HepG2 (cell line): ENCODE measurements around the gene LRP1B. TPM values are rescaled to one million over a fixed set of nuclear protein-coding genes. Genes with fewer than 3 reads are reported as not detected.

ENCODE experiments used
- ATAC-seq: fragments of 200-7000 bp; cut with Tn5 transposase; 3 replicates; pipeline ENCODE4 v1.9.1; 2020; ENCODE audit warnings: mild to moderate bottlenecking, moderate library complexity
- BruUV-seq: library from RNA; stranded (reverse); fragments of 400-500 nt; replicated peaks from 2 replicates; lab custom pipeline; 2021; lab: Mats Ljungman, UMichigan
- CTCF ChIA-PET: fragments of 300-600 bp; formaldehyde crosslinking; extraction: SDS; loops from one replicate; lab custom pipeline; 2021; ENCODE audit warnings: low total read pairs, inconsistent platforms, low intra/inter-chr PET ratio; lab: Yijun Ruan, JAX
- POLR2A ChIA-PET: fragments of 350-600 bp; sonication (Branson Sonifier 250); formaldehyde crosslinking; loops from one replicate; lab custom pipeline; 2020; ENCODE audit warnings: antibody characterized with exemption, inconsistent platforms; lab: Yijun Ruan, JAX
- DNase-seq: peaks from one replicate; pipeline ENCODE4 v3.0.0-alpha.2; 2015; ENCODE audit warnings: low spot score
- FAIRE-seq: peaks from 3 replicates; lab custom pipeline; 2011; peaks lifted over from hg19 to GRCh38; lab: Jason Lieb, UNC
- H2AFZ ChIP-seq: one replicate; pipeline ENCODE4 v1.6.1; 2011; ENCODE audit warnings: low read length, inconsistent platforms
- H3K27ac ChIP-seq: fragments of 300-600 bp; 3 replicates; pipeline ENCODE4 v1.8.0; 2011; ENCODE audit warnings: mixed run types, mild to moderate bottlenecking, mixed read lengths, low read length, inconsistent platforms; ENCODE audit not compliant: insufficient read depth; ENCODE audit errors: extremely low read length
- H3K27me3 ChIP-seq, 2 experiments: fragments of 200-600 bp in 1 of 2; 2 replicates in 1 of 2; 3 replicates in 1 of 2; pipeline versions ENCODE4 v1.6.0 to v1.8.0; 2011; ENCODE audit warnings: low read length in 2 of 2, mild to moderate bottlenecking in 2 of 2, moderate library complexity in 2 of 2, inconsistent platforms in 1 of 2; ENCODE audit not compliant: insufficient read depth in 2 of 2, control insufficient read depth in 1 of 2
- H3K36me3 ChIP-seq, 2 experiments: fragments of 200-600 bp in 1 of 2; replicated peaks in 1 of 2; 2 replicates in 1 of 2; 3 replicates in 1 of 2; pipeline versions ENCODE4 v1.5.1 to v1.8.0; 2011; ENCODE audit warnings: low read length in 2 of 2, inconsistent platforms in 1 of 2; ENCODE audit not compliant: insufficient read depth in 2 of 2, control insufficient read depth in 1 of 2
- H3K4me1 ChIP-seq: 2 replicates; pipeline ENCODE4 v1.5.1; 2012; ENCODE audit warnings: low read length, inconsistent platforms; ENCODE audit not compliant: insufficient read depth
- H3K4me2 ChIP-seq: 2 replicates; pipeline ENCODE4 v1.6.0; 2011; ENCODE audit warnings: low read depth, low read length, inconsistent platforms
- H3K4me3 ChIP-seq, 3 experiments: fragments of 200-600 bp in 1 of 3; sonication (generic), shearing (Covaris generic) in 1 of 3; replicated peaks in 1 of 3; 2 replicates each; pipeline ENCODE4 v1.5.1; 2011 to 2016; ENCODE audit warnings: low read length in 3 of 3, inconsistent platforms in 2 of 3, low read depth in 2 of 3, mild to moderate bottlenecking in 2 of 3, control low read depth in 1 of 3, mixed read lengths in 1 of 3; ENCODE audit not compliant: insufficient read depth in 1 of 3
- H3K79me2 ChIP-seq: one replicate; pipeline ENCODE4 v1.6.1; 2011; ENCODE audit warnings: low read length, inconsistent platforms; ENCODE audit not compliant: insufficient read depth
- H3K9ac ChIP-seq: 2 replicates; pipeline ENCODE4 v1.6.0; 2011; ENCODE audit warnings: mild to moderate bottlenecking, low read depth, low read length, inconsistent platforms; ENCODE audit not compliant: insufficient read depth
- H3K9me3 ChIP-seq: 2 replicates; pipeline ENCODE4 v1.5.1; 2012; ENCODE audit warnings: mild to moderate bottlenecking, low read length
- H4K20me1 ChIP-seq: 2 replicates; pipeline ENCODE4 v1.6.0; 2011; ENCODE audit warnings: inconsistent platforms, mild to moderate bottlenecking, low read length, moderate library complexity; ENCODE audit not compliant: insufficient read depth
- BCLAF1 ChIP-seq: fragments of 450-650 bp; IDR thresholded peaks from 2 replicates; pipeline ENCODE4 v1.6.1; 2017; ENCODE audit warnings: mild to moderate bottlenecking
- BRD4 ChIP-seq: sonication (generic); formaldehyde crosslinking; IDR thresholded peaks from 2 replicates; pipeline ENCODE4 v1.4.0; 2020; ENCODE audit warnings: missing genetic modification reagents
- FOXC1 ChIP-seq: sonication (generic); formaldehyde crosslinking; IDR thresholded peaks from 2 replicates; pipeline ENCODE4 v1.8.0; 2022; ENCODE audit warnings: mild to moderate bottlenecking, missing genetic modification reagents, borderline replicate concordance
- GPN1 ChIP-seq: sonication (generic); formaldehyde crosslinking; IDR thresholded peaks from 2 replicates; pipeline ENCODE4 v1.5.1; 2020; ENCODE audit warnings: missing genetic modification reagents, borderline replicate concordance
- HHEX ChIP-seq: IDR thresholded peaks from 2 replicates; pipeline ENCODE4 v1.6.1; 2016; ENCODE audit warnings: control low read depth
- MAX ChIP-seq: IDR thresholded peaks from 2 replicates; pipeline ENCODE4 v1.6.1; 2012; ENCODE audit warnings: inconsistent platforms
- PRDM4 ChIP-seq: sonication (generic); formaldehyde crosslinking; IDR thresholded peaks from 2 replicates; pipeline ENCODE4 v1.9.0; 2021; ENCODE audit warnings: missing genetic modification reagents, borderline replicate concordance
- SYNCRIP ChIP-seq: fragments of 200-400 bp; formaldehyde crosslinking; IDR thresholded peaks from 2 replicates; pipeline ENCODE4 v1.6.1; 2018; ENCODE audit warnings: mild to moderate bottlenecking, low read depth, low read length; ENCODE audit not compliant: insufficient read depth
- ZBTB7A ChIP-seq: sonication (generic); formaldehyde crosslinking; IDR thresholded peaks from 2 replicates; pipeline ENCODE4 v1.8.0; 2022; ENCODE audit warnings: mild to moderate bottlenecking, missing genetic modification reagents
- ZNF225 ChIP-seq: sonication (generic); formaldehyde crosslinking; IDR thresholded peaks from 2 replicates; pipeline ENCODE4 v1.4.0; 2020; ENCODE audit warnings: mild to moderate bottlenecking, missing genetic modification reagents
- ZNF460 ChIP-seq: sonication (generic); formaldehyde crosslinking; IDR thresholded peaks from 2 replicates; pipeline ENCODE4 v1.5.1; 2020; ENCODE audit warnings: missing genetic modification reagents, mild to moderate bottlenecking, borderline replicate concordance
- ZNF891 ChIP-seq: sonication (generic); formaldehyde crosslinking; IDR thresholded peaks from 2 replicates; pipeline ENCODE4 v1.5.0; 2020; ENCODE audit warnings: mild to moderate bottlenecking, missing genetic modification reagents
- WGBS: methylation state at CpG from one replicate; pipeline ENCODE4 v1.1.6; 2017; ENCODE audit warnings: low lambda C conversion rate; 5-methylcytosine and 5-hydroxymethylcytosine counted together
- in situ Hi-C: cut with HindIII; loops from 2 replicates; pipeline ENCODE4 v1.10.0; 2017; ENCODE audit warnings: low pct_unique_long_range_greater_than_20kb; ENCODE audit not compliant: extremely low pct_ligation_motif_present
- intact Hi-C: fragments of 100-400 bp; cut with micrococcal nuclease; formaldehyde crosslinking; loops from one replicate; pipeline ENCODE4 v1.10.0; 2022; ENCODE audit not compliant: unreplicated experiment
- polyA plus RNA-seq, 8 experiments: library from polyadenylated mRNA; depleted of rRNA in 3 of 8; stranded (reverse) in 7 of 8; unstranded in 1 of 8; fragments of >200 nt; fragmentation: Illumina TruSeq in 4 of 8; extraction: Trizol in 4 of 8; gene quantifications; 2 replicates each; pipeline versions ENCODE4 v1.2.1 to v1.2.3, GENCODE V29; 2011 to 2016; ENCODE audit warnings: low read depth in 4 of 8, missing spikeins in 1 of 8, mixed read lengths in 1 of 8; ENCODE audit not compliant: insufficient read depth in 1 of 8
- total RNA-seq, 5 experiments: library from RNA; depleted of rRNA; stranded (reverse); fragments of >200 nt; fragmentation: Illumina TruSeq; extraction: Trizol; gene quantifications; 2 replicates each; pipeline ENCODE4 v1.2.3, GENCODE V29; 2016; ENCODE audit warnings: low read depth in 1 of 5
- TF ChIP-seq, protein P1 (sequence below): sonication (generic); formaldehyde crosslinking; IDR thresholded peaks from 2 replicates; pipeline ENCODE4 v1.4.0; 2020; ENCODE audit warnings: low read depth, mild to moderate bottlenecking, missing genetic modification reagents
- TF ChIP-seq, protein P2 (sequence below): sonication (generic); formaldehyde crosslinking; IDR thresholded peaks from 2 replicates; pipeline ENCODE4 v1.4.0; 2020; ENCODE audit warnings: missing genetic modification reagents
- TF ChIP-seq, protein P3 (sequence below): sonication (generic); formaldehyde crosslinking; IDR thresholded peaks from 2 replicates; pipeline ENCODE4 v1.4.0; 2020; ENCODE audit warnings: mild to moderate bottlenecking, missing genetic modification reagents, borderline replicate concordance

Gene LRP1B
- total and polyA plus RNA-seq, 2 of the 13 experiments (the other 11 are each of a cell fraction or from before 2014, with no cell fraction given), result 0.04 TPM; not detected in 1

DNA sequence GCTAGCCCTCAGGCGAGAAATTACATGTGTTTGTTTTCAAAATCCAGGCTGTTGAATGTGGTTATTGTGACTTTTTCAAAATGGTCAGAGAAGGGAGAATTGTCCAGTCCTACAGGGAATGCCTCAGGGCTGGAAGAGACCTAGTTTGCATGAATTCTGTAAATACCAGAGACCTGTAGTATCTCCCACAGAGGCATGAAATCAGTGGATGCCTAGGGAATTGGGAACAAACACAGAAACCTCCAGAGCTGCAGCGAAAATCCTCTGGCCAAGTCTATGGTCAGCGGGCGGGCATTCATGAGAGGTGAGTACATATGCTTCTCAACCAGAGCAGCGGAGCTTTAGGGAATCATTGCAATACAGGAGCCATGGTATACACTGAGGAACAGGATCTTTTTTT, 1754.1 kb downstream of the LRP1B start (continued):
- TF ChIP-seq PRDM4 (CRISPR knock-in tag) (no peak), ZNF460 (CRISPR knock-in tag) (no peak), BCLAF1 (no peak), ZNF891 (CRISPR knock-in tag) (no peak), GPN1 (CRISPR knock-in tag) (no peak)
- TF ChIP-seq, protein P1, sequence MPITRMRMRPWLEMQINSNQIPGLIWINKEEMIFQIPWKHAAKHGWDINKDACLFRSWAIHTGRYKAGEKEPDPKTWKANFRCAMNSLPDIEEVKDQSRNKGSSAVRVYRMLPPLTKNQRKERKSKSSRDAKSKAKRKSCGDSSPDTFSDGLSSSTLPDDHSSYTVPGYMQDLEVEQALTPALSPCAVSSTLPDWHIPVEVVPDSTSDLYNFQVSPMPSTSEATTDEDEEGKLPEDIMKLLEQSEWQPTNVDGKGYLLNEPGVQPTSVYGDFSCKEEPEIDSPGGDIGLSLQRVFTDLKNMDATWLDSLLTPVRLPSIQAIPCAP (CRISPR knock-in tag), result no peak

DNA sequence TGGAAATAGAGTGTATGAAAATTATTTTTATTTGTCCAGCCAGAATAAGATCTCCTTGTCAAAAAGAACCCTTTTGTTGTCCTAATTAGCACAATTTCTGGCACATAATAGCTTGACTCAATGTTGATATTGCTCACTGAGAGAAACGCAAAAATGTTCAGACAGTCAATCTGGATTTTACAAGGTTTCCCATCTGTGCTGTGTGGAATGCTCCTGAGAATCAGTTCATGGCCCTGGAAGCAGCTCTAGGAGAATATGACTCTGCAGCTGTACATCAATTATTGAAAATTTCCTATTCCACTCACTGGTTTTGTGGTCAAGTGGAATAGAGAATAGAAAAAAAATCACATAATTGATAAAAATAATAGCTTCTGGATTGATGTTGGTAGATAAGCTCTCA, 1767.7 kb downstream of the LRP1B start:
- H2AFZ ChIP-seq, result no peak overlapping the region
- no peaks in the 10 kb centered on the region for H4K20me1 ChIP-seq
- no peak overlapping the region for H3K4me3 ChIP-seq
- CTCF ChIA-PET, result no interaction called here
- POLR2A ChIA-PET, result no interaction called here
- in situ Hi-C loops (no loop called here), intact Hi-C loops (no loop called here)
- no peaks in the 10 kb centered on the region for H3K79me2 ChIP-seq
- no peaks in the 10 kb centered on the region for H3K4me1 ChIP-seq
- H3K9ac ChIP-seq, result no peak overlapping the region
- FAIRE-seq (no peak), DNase-seq (no peak), ATAC-seq (no peak)
- no peak overlapping the region for H3K4me2 ChIP-seq
- H3K9me3 ChIP-seq, result no peaks in the 10 kb centered on the region
- no peaks in the 10 kb centered on the region for H3K36me3 ChIP-seq
- BruUV-seq, result no TSS peak
- H3K27me3 ChIP-seq, result no peaks in the 10 kb centered on the region
- no peak overlapping the region for H3K27ac ChIP-seq
- WGBS, result 0% methylated on average over 1 of the region's 1 CpG
- TF ChIP-seq ZNF225 (no peak), MAX (no peak), FOXC1 (no peak), ZBTB7A (no peak), SYNCRIP (no peak), HHEX (no peak), BRD4 (CRISPR knock-in tag) (no peak)
- TF ChIP-seq, protein P2, sequence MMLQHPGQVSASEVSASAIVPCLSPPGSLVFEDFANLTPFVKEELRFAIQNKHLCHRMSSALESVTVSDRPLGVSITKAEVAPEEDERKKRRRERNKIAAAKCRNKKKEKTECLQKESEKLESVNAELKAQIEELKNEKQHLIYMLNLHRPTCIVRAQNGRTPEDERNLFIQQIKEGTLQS, result no peak
- TF ChIP-seq, protein P3, sequence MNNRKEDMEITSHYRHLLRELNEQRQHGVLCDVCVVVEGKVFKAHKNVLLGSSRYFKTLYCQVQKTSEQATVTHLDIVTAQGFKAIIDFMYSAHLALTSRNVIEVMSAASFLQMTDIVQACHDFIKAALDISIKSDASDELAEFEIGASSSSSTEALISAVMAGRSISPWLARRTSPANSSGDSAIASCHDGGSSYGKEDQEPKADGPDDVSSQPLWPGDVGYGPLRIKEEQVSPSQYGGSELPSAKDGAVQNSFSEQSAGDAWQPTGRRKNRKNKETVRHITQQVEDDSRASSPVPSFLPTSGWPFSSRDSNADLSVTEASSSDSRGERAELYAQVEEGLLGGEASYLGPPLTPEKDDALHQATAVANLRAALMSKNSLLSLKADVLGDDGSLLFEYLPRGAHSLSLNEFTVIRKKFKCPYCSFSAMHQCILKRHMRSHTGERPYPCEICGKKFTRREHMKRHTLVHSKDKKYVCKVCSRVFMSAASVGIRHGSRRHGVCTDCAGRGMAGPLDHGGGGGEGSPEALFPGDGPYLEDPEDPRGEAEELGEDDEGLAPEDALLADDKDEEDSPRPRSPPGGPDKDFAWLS (CRISPR knock-in tag), result no peak
